Keratinocyte (primary cell): ENCODE measurements around the gene ACTL10. TPM values are rescaled to one million over a fixed set of nuclear protein-coding genes. Genes with fewer than 3 reads are reported as not detected.

Source experiments
- DNase-seq: peaks from one replicate; pipeline ENCODE4 v3.0.0-alpha.2; 2011; ENCODE audit warnings: low read depth, missing footprints, low spot score
- FAIRE-seq: peaks from 2 replicates; lab custom pipeline; 2011; peaks lifted over from hg19 to GRCh38; lab: Jason Lieb, UNC
- H2AFZ ChIP-seq: 2 replicates; pipeline ENCODE4 v1.6.0; 2012; ENCODE audit warnings: low read length, control low read depth, inconsistent platforms; ENCODE audit not compliant: control insufficient read depth
- H3K27ac ChIP-seq: 2 replicates; pipeline ENCODE4 v1.5.1; 2011; ENCODE audit warnings: low read length; ENCODE audit not compliant: control insufficient read depth, insufficient read depth
- H3K27me3 ChIP-seq: 3 replicates; pipeline ENCODE4 v1.6.0; 2011; ENCODE audit warnings: low read length; ENCODE audit not compliant: control insufficient read depth, insufficient read depth; ENCODE audit errors: extremely low read depth
- H3K36me3 ChIP-seq, 2 experiments: 2 replicates in 1 of 2; 3 replicates in 1 of 2; pipeline ENCODE4 v1.5.1; 2011; ENCODE audit warnings: low read length in 2 of 2, mild to moderate bottlenecking in 1 of 2; ENCODE audit not compliant: control insufficient read depth in 2 of 2, insufficient read depth in 2 of 2; ENCODE audit errors: extremely low read depth in 1 of 2
- H3K4me1 ChIP-seq: 3 replicates; pipeline ENCODE4 v1.5.1; 2011; ENCODE audit warnings: low read length; ENCODE audit not compliant: control insufficient read depth, insufficient read depth; ENCODE audit errors: extremely low read depth
- H3K4me2 ChIP-seq: 3 replicates; pipeline ENCODE4 v1.6.0; 2011; ENCODE audit warnings: low read depth, low read length; ENCODE audit not compliant: control insufficient read depth, insufficient read depth; ENCODE audit errors: extremely low read depth
- H3K4me3 ChIP-seq, 3 experiments: fragments of 200-600 bp in 1 of 3; sonication (generic) in 1 of 3; 2 replicates in 2 of 3; 3 replicates in 1 of 3; pipeline ENCODE4 v1.5.1; 2011 to 2016; ENCODE audit warnings: low read length in 3 of 3, mild to moderate bottlenecking in 3 of 3, control low read depth in 2 of 3, inconsistent platforms in 1 of 3, low read depth in 1 of 3, mixed read lengths in 1 of 3, mixed run types in 1 of 3, moderate library complexity in 1 of 3; ENCODE audit not compliant: control insufficient read depth in 2 of 3, insufficient read depth in 2 of 3; ENCODE audit errors: extremely low read depth in 1 of 3
- H3K79me2 ChIP-seq: 2 replicates; pipeline ENCODE4 v1.6.0; 2012; ENCODE audit warnings: low read length; ENCODE audit not compliant: control insufficient read depth, insufficient read depth
- H3K9ac ChIP-seq: 3 replicates; pipeline ENCODE4 v1.6.0; 2011; ENCODE audit warnings: low read length; ENCODE audit not compliant: control insufficient read depth, insufficient read depth; ENCODE audit errors: extremely low read depth
- H3K9me1 ChIP-seq: 3 replicates; pipeline ENCODE4 v1.6.0; 2011; ENCODE audit warnings: low read length; ENCODE audit not compliant: control insufficient read depth, insufficient read depth; ENCODE audit errors: extremely low read depth
- H3K9me3 ChIP-seq: 2 replicates; pipeline ENCODE4 v1.5.1; 2012; ENCODE audit warnings: low read depth, low read length; ENCODE audit not compliant: control insufficient read depth
- H4K20me1 ChIP-seq: 3 replicates; pipeline ENCODE4 v1.6.0; 2011; ENCODE audit warnings: low read length; ENCODE audit not compliant: control insufficient read depth, insufficient read depth; ENCODE audit errors: extremely low read depth
- EZH2 ChIP-seq: IDR thresholded peaks from one replicate; pipeline ENCODE4 v1.6.1; 2012; ENCODE audit warnings: inconsistent platforms, mild to moderate bottlenecking, low read length, moderate library complexity
- dilution Hi-C: fragments of 300-500 bp; cut with MboI; formaldehyde crosslinking; loops from one replicate; pipeline ENCODE4 v1.7.0; 2020; ENCODE audit warnings: low sequenced_read_pairs; ENCODE audit not compliant: extremely low pct_ligation_motif_present
- polyA plus RNA-seq, 5 experiments: library from polyadenylated mRNA; depleted of rRNA in 3 of 5; stranded (reverse) in 3 of 5; stranded (forward) in 1 of 5; unstranded in 1 of 5; fragments of >200 nt; gene quantifications; 1 replicate in 1 of 5; 2 replicates in 3 of 5; 3 replicates in 1 of 5; pipeline versions ENCODE4 v1.2.1 to v1.2.3, GENCODE V29; 2011 to 2012; ENCODE audit warnings: missing spikeins in 2 of 5, low read depth in 1 of 5, low replicate concordance in 1 of 5
- TF ChIP-seq, protein P1 (sequence below), 3 experiments: IDR thresholded peaks in 1 of 3; conservative IDR thresholded peaks in 1 of 3; optimal IDR thresholded peaks in 1 of 3; 2 replicates in 2 of 3; 3 replicates in 1 of 3; pipeline versions ENCODE3 to v1.5.1; 2011; ENCODE audit warnings: low read length in 3 of 3, mild to moderate bottlenecking in 3 of 3, moderate library complexity in 2 of 3, control low read depth in 1 of 3, inconsistent platforms in 1 of 3; ENCODE audit not compliant: insufficient read depth in 2 of 3; ENCODE audit errors: extremely low read depth in 1 of 3

ACTL10 gene
- polyA plus RNA-seq, 1 donor (not counting 4 experiments of a cell fraction or from before 2014, with no cell fraction given), result 0.28 TPM

DNA sequence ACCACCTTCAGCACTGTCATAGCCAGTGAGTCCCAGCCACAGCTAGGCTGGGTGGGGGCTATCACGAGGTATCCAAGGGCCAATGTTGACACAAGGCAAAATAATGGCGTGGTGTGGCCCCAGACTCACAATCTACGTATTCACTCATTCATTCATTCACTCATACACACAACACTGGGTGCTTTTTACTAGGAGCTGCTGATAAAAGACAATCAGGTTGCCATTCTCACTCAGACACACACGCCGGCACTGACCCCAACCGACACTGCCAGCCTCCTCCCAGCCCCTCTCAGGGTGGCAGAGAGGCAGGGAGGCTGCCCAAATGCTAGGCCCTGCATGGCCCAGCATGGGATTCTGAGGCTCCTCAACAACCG, 6.1 kb upstream of the ACTL10 start:
- H2AFZ ChIP-seq, result no peak overlapping the region
- no peak for FAIRE-seq
- no peak for TF ChIP-seq EZH2
- TF ChIP-seq, protein P1, sequence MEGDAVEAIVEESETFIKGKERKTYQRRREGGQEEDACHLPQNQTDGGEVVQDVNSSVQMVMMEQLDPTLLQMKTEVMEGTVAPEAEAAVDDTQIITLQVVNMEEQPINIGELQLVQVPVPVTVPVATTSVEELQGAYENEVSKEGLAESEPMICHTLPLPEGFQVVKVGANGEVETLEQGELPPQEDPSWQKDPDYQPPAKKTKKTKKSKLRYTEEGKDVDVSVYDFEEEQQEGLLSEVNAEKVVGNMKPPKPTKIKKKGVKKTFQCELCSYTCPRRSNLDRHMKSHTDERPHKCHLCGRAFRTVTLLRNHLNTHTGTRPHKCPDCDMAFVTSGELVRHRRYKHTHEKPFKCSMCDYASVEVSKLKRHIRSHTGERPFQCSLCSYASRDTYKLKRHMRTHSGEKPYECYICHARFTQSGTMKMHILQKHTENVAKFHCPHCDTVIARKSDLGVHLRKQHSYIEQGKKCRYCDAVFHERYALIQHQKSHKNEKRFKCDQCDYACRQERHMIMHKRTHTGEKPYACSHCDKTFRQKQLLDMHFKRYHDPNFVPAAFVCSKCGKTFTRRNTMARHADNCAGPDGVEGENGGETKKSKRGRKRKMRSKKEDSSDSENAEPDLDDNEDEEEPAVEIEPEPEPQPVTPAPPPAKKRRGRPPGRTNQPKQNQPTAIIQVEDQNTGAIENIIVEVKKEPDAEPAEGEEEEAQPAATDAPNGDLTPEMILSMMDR (optimal IDR thresholded peaks at IDR 0.05 in 1 of 3, IDR thresholded peaks at IDR 0.05 in 1 of 3, conservative IDR thresholded peaks at IDR 0.05 in 1 of 3; ENCODE audit: extremely low read depth in 1 of 3, insufficient read depth in 2 of 3, low read length in 3 of 3), result no peak

DNA sequence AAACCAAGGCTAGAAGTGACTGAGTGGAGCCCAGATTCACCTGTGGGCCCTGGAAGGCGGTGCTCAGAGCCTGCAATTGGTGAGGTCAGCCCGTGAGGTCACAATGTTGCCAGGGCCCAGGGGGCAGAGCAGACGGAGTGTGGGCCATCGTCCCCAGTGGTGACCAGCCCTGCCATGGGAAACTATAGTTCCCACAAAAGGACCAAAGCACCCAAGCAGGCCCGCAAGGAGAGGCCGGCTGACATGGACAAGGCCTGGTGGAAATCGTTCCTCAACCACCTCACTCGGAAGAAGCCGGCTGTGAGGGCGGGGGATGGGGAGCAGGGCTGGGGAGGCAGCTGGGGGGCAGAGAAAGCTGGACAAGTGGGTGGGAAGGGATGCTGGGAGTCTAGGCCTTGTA, 4.6 kb upstream of the ACTL10 start, which contains the start of gene C20orf144:
Gene C20orf144, plus strand, starts transcription at position 156 of the 400 bp plus-strand sequence. Its CDS starts 19 bp downstream, at position 175.
- Histone ChIP-seq H2AFZ (peak within 1 kb of the TSS; percentile 81), H3K79me2 (no peaks in the 10 kb centered on the region), H3K9me1 (no peaks in the 10 kb centered on the region), H4K20me1 (no peaks in the 10 kb centered on the region), H3K4me2 (peak within 1 kb of the TSS; percentile 97), H3K9ac (peak within 1 kb of the TSS; percentile 78), H3K4me3 (peak within 1 kb of the TSS; percentile 76 to 85 (median 78)), H3K36me3 (no peaks in the 10 kb centered on the region), H3K27ac (peak within 1 kb of the TSS; percentile 43), H3K4me1 (peaks cover 20% of the 10 kb centered on the region), H3K27me3 (no peaks in the 10 kb centered on the region), H3K9me3 (no peaks in the 10 kb centered on the region)
- TF ChIP-seq, protein P1 (optimal IDR thresholded peaks at IDR 0.05 in 1 of 3, IDR thresholded peaks at IDR 0.05 in 1 of 3, conservative IDR thresholded peaks at IDR 0.05 in 1 of 3; ENCODE audit: extremely low read depth in 1 of 3, insufficient read depth in 2 of 3, low read length in 3 of 3), result no peak
- no peak for TF ChIP-seq EZH2
- dilution Hi-C loops, result no loop called here
- no peak for FAIRE-seq
- no peak for DNase-seq

More for the DNA sequence above, 6.1 kb upstream of the ACTL10 start:
- no peak overlapping the region for H3K9ac ChIP-seq
- H3K9me1 ChIP-seq, result no peaks in the 10 kb centered on the region
- dilution Hi-C loops, result no loop called here
- no peaks in the 10 kb centered on the region for H3K79me2 ChIP-seq
- H3K36me3 ChIP-seq, result no peaks in the 10 kb centered on the region
- no peak for DNase-seq
- H3K4me3 ChIP-seq, result no peak overlapping the region
- no peaks in the 10 kb centered on the region for H4K20me1 ChIP-seq
- no peak overlapping the region for H3K27ac ChIP-seq
- no peak overlapping the region for H3K4me2 ChIP-seq
- H3K9me3 ChIP-seq, result no peaks in the 10 kb centered on the region
- H3K27me3 ChIP-seq, result no peaks in the 10 kb centered on the region
- peaks cover 13% of the 10 kb centered on the region for H3K4me1 ChIP-seq
